Aorta (tissue), 5 donors: ENCODE results near the gene CPVL. TPM values are rescaled to one million over a fixed set of nuclear protein-coding genes. Genes with fewer than 3 reads are reported as not detected.

Source experiments
- ATAC-seq: fragments of 200-7000 bp; cut with Tn5 transposase; one replicate; pipeline ENCODE4 v1.9.1; 2022; ENCODE audit warnings: moderate library complexity; ENCODE audit not compliant: low FRiP score
- DNase-seq, 2 donors: peaks; one replicate each; pipeline ENCODE4 v3.0.0-alpha.2; 2020
- H3K27ac ChIP-seq, 2 donors: one replicate each; pipeline ENCODE4 v1.5.1; 2013; ENCODE audit warnings: low read length in 2 of 2, mild to moderate bottlenecking in 2 of 2, moderate library complexity in 2 of 2, control low read depth in 1 of 2, inconsistent platforms in 1 of 2, low read depth in 1 of 2
- H3K27me3 ChIP-seq, 2 donors: one replicate each; pipeline ENCODE4 v1.6.1; 2013; ENCODE audit warnings: control low read depth in 1 of 2, low read length in 1 of 2, mild to moderate bottlenecking in 1 of 2, moderate library complexity in 1 of 2; ENCODE audit not compliant: insufficient read depth in 2 of 2, control insufficient read depth in 1 of 2
- H3K36me3 ChIP-seq, 2 donors: one replicate each; pipeline ENCODE4 v1.6.1; 2013; ENCODE audit warnings: control low read depth in 1 of 2, low read length in 1 of 2, mild to moderate bottlenecking in 1 of 2; ENCODE audit not compliant: insufficient read depth in 2 of 2, control insufficient read depth in 1 of 2
- H3K4me1 ChIP-seq, 2 donors: one replicate each; pipeline ENCODE4 v1.6.1; 2013; ENCODE audit warnings: low read length in 2 of 2, control low read depth in 1 of 2, mild to moderate bottlenecking in 1 of 2, moderate library complexity in 1 of 2; ENCODE audit not compliant: insufficient read depth in 2 of 2, control insufficient read depth in 1 of 2
- H3K4me3 ChIP-seq, 2 donors: one replicate each; pipeline ENCODE4 v1.5.1; 2013; ENCODE audit warnings: low read length in 2 of 2, control low read depth in 1 of 2, mild to moderate bottlenecking in 1 of 2
- H3K9me3 ChIP-seq: one replicate; pipeline ENCODE4 v1.6.1; 2013; ENCODE audit warnings: mild to moderate bottlenecking, low read length; ENCODE audit not compliant: control insufficient read depth
- WGBS, 2 donors: extraction: QIAGEN DNeasy Blood & Tissue Kit; methylation state at CpG; one replicate each; pipeline ENCODE4 v1.1.7; 2013; 5-methylcytosine and 5-hydroxymethylcytosine counted together
- intact Hi-C, 2 donors: fragments of 100-400 bp; cut with DNase I; formaldehyde crosslinking; loops; one replicate each; pipeline versions ENCODE4 v1.14.2 to v1.15.0; 2022
- polyA plus RNA-seq, 2 donors: library from polyadenylated mRNA; stranded (reverse); fragments of 200-250 nt; gene quantifications; one replicate each; pipeline ENCODE4 v1.2.3, GENCODE V29; 2013
- total RNA-seq, 2 donors: library from RNA; stranded (reverse); fragmentation: NEBNext Ultra II Directional; extraction: Animal tissue kit (Norgen Biotek cat#: 25700); gene quantifications; one replicate each; pipeline ENCODE4 v1.2.1, GENCODE V29; 2021
- donor health status: healthy with polysubstance abuse.
- donor health status: Bipolar disorder and iron deficiency.
- donor health status: DM: no; HTN: no; CAD: no.
- donor health status: DM: no; HTN: no; CAD: no.
- donor health status: DM: yes; HTN: yes; CAD: no.

CPVL gene
- total and polyA plus RNA-seq, 4 donors, result 2.7 to 50.2 (median 24.3) TPM

DNA sequence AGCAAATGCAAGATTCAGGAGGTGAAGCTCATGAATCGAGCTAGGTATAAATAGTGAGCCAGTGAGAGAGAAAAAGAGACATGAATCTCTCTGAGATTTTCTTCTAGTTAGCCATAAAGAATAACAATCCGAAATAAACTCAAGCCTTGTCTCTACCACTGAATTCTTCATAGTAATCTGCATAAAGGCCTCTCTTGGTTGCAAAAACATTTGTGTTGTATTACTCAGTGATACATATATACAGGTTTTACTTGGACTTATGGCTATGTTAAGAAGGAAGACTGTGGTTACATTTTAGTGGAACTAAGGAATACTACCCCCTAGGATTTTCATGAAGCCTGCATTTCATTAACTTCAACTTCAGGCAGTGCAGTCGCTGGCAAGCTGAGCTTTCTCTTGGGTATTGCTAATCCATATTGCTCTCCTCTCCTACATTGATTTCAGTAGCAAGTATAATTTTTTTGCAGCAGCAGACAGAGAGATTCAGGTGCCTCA lies 115.5 kb downstream of the CPVL start:
- Histone ChIP-seq H3K27me3 (no peaks in the 10 kb centered on the region), H3K9me3 (no peaks in the 10 kb centered on the region), H3K4me3 (no peak overlapping the region), H3K27ac (no peak overlapping the region), H3K4me1 (no peaks in the 10 kb centered on the region), H3K36me3 (no peaks in the 10 kb centered on the region)
- DNase-seq, result no peak
- 68 to 80% methylated on average over 3 of the region's 3 CpGs for WGBS, 2 donors
- intact Hi-C loops, result no loop called here
- ATAC-seq, result no peak

DNA sequence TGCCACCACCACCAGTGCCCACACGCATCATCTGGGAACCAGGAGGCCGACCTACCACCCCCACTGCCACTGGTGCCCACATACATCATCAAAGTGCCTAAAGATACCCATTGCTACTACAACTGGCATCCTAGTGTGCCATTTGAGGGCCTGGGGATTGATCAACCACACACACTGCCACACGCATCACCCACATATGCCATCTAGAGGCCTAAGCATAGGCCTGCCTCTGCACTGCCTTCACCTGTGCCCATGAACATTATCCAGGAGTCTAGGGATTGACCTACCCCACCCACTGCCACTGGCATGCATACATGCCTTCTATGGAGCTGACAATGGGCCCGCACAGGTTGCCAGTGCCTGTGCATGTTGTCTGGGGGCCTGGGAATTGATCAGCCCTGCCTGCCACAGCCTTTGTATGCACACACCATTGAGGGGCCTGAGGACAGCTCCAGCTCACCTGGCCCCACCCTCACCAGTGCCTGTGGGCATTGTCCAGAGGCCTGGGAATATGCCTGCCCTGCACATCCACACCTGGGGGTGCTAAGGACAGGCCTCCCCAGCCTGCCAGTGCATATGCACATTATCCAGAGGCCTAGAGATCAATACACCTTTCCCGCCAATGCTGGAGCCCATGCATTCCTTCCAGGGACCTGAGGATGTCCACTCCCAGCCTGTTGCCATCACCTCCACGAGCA lies 123.9 kb downstream of the CPVL start:
- Histone ChIP-seq H3K27me3 (no peaks in the 10 kb centered on the region), H3K4me1 (no peaks in the 10 kb centered on the region), H3K4me3 (no peak overlapping the region), H3K9me3 (peaks cover 9% of the 10 kb centered on the region), H3K27ac (no peak overlapping the region), H3K36me3 (no peaks in the 10 kb centered on the region)
- 91 to 94% methylated on average over 6 of the region's 6 CpGs for WGBS, 2 donors
- no peak for ATAC-seq
- intact Hi-C loops, result no loop called here
- DNase-seq, result no peak

DNA sequence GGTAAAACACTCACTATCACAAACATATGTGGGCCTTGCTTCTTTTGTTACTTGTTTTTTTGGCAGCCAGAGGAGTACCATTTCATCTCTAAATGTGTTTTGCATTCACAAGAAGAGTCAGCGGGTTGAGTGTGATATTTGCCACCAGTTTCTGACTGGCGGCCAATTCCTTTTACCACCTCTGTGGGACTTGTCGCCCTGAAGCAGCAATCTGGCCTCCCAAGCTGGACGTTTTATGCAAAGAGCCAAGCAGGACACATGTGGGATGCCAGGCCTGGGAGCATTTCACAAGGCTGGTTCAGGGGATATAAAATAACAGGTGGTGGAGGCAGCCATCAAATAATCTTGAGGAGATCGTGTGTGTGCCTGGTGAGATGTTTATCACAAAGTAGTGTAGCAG lies 126.4 kb downstream of the CPVL start:
- no peaks in the 10 kb centered on the region for H3K4me1 ChIP-seq
- H3K4me3 ChIP-seq, result no peak overlapping the region
- 54 to 68% methylated on average over 5 of the region's 5 CpGs for WGBS, 2 donors
- intact Hi-C loops, result no loop called here
- H3K27me3 ChIP-seq, result no peaks in the 10 kb centered on the region
- peaks cover 7% of the 10 kb centered on the region for H3K9me3 ChIP-seq
- H3K27ac ChIP-seq, result no peak overlapping the region
- no peaks in the 10 kb centered on the region for H3K36me3 ChIP-seq
- no peak for ATAC-seq
- DNase-seq, result no peak

DNA sequence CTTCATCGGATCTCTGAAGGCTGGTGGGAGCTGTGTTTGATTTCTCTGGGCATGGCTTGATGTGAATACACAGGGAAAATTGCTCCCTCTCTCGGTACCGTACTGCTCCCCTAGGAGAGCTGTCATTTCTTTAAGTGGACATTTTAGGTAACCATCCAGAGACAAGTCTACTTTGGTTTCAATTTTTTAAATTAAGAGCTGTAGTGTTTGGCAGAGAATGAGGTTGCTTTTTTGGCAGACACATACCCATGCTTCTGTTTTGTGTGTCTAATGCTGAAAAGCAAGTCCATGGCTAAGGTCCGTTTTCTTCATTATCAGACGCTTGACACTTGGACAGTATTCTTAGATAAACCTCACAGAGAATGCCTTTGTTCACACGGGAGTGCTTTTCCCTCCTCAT lies 127.0 kb downstream of the CPVL start:
- ATAC-seq (no peak), DNase-seq (no peak)
- H3K27me3 ChIP-seq, result no peaks in the 10 kb centered on the region
- intact Hi-C loops, result no loop called here
- 21 to 27% methylated on average over 6 of the region's 6 CpGs for WGBS, 2 donors
- no peak overlapping the region for H3K4me3 ChIP-seq
- no peak overlapping the region for H3K27ac ChIP-seq
- H3K4me1 ChIP-seq, result no peaks in the 10 kb centered on the region
- H3K36me3 ChIP-seq, result no peaks in the 10 kb centered on the region
- peaks cover 7% of the 10 kb centered on the region for H3K9me3 ChIP-seq

DNA sequence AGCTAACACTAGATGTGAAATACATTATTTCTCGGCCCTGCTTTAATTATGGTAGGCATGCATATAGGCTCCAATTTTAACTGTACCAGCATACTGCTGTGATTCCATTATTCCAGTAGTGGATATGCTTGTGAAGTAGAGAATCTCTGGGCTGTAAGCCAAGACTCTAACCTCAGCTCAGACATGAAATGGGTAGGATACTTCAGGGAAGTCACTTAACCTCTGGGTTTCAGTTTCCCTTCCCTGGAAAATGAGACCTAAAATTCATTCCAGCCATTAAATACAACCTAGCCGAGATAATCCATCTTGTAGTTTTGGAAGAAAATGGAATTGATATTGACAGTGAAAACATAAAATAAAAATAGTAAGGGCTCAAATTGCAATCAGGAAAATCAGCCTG lies 128.6 kb downstream of the CPVL start:
- Histone ChIP-seq H3K27ac (no peak overlapping the region), H3K4me3 (no peak overlapping the region), H3K36me3 (no peaks in the 10 kb centered on the region), H3K27me3 (no peaks in the 10 kb centered on the region), H3K4me1 (no peaks in the 10 kb centered on the region), H3K9me3 (peaks cover 3% of the 10 kb centered on the region)
- WGBS, 2 donors, result 86 to 89% methylated on average over 2 of the region's 2 CpGs
- intact Hi-C loops, result no loop called here
- ATAC-seq (no peak), DNase-seq (no peak)

DNA sequence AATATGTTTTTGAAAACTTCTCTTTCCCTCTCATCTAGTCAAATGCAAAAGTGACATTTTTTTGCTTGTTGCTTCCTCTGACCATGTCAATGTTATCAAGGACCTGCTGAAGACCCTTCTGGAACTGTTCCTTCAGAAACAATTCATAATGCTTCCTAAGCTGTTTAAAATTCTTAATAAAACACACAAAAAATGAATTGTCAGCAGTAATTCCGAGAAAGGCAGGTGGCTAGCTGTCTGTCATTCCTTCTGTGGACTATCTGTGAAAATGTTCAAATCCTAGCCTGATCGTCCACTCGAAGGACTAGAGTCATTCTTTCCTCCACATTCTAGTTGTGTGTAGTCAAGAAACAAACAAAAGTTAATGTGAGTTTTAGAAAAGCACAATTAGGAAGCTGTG lies 131.6 kb downstream of the CPVL start:
- no peak for DNase-seq
- WGBS, 2 donors, result 86 to 88% methylated on average over 3 of the region's 3 CpGs
- intact Hi-C loops, result no loop called here

DNA sequence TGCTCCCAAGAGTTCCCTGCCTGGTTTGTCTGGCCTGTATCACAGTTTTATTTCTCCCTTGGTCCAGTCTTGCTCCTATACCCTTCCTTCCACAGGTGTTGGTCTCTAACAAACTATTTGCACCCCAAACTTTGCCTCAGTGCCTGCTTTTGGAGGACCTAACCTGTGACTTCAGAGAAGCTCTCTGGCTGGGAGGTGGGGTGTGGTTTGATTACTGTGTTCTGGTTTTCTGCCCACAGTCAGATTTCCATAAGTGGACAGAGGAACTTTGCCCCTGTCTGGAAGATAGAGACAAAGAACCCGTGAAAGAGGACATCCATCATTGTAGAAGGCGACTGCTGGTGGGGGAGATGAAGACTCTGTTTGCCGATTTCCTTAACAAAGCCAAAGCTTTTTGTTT lies 132.4 kb downstream of the CPVL start:
- Histone ChIP-seq H3K9me3 (no peaks in the 10 kb centered on the region), H3K36me3 (no peaks in the 10 kb centered on the region), H3K27me3 (no peaks in the 10 kb centered on the region), H3K4me3 (no peak overlapping the region), H3K27ac (no peak overlapping the region), H3K4me1 (no peaks in the 10 kb centered on the region)
- no peak for ATAC-seq
- DNase-seq, result no peak
- intact Hi-C loops, result no loop called here
- WGBS, 2 donors, result 72 to 77% methylated on average over 3 of the region's 3 CpGs

More for the DNA sequence above, 131.6 kb downstream of the CPVL start:
- H3K4me3 ChIP-seq, result no peak overlapping the region
- no peaks in the 10 kb centered on the region for H3K36me3 ChIP-seq
- no peaks in the 10 kb centered on the region for H3K4me1 ChIP-seq
- ATAC-seq, result no peak
- H3K9me3 ChIP-seq, result no peaks in the 10 kb centered on the region
- H3K27me3 ChIP-seq, result no peaks in the 10 kb centered on the region
- no peak overlapping the region for H3K27ac ChIP-seq

DNA sequence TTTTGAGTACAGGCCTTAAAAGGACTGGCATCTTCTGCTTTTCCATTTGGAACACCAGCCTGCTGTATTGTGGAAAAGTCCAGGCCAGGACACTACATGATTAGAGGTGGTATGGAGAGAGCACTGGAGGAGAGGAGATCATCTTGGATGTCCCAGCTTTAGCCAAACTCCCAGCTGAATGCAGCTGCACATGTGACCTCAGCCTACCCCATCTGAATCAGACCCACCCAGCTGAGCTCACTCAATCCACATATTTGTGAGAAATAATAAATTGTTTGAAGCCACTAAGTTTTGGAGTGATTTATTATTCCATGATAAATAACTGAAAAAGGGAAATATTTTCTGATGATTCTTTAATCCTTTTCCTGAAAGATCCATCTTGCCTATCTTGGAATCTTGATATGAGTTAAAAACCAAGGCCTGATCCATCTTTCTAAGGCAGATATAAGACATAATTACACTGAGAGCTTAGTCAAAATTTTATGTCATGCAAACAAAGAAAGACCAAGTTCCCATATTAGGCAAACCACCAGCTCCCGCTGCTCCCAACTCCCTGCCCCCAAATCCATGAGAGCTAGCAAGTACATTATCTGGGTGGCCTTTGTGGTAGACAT lies 133.1 kb downstream of the CPVL start:
- Histone ChIP-seq H3K27ac (no peak overlapping the region), H3K36me3 (no peaks in the 10 kb centered on the region), H3K4me3 (no peak overlapping the region), H3K27me3 (no peaks in the 10 kb centered on the region), H3K4me1 (no peaks in the 10 kb centered on the region), H3K9me3 (no peaks in the 10 kb centered on the region)
- ATAC-seq (no peak), DNase-seq (no peak)
- 89 to 99% methylated on average over 1 of the region's 1 CpG for WGBS, 2 donors
- intact Hi-C loops, result no loop called here

DNA sequence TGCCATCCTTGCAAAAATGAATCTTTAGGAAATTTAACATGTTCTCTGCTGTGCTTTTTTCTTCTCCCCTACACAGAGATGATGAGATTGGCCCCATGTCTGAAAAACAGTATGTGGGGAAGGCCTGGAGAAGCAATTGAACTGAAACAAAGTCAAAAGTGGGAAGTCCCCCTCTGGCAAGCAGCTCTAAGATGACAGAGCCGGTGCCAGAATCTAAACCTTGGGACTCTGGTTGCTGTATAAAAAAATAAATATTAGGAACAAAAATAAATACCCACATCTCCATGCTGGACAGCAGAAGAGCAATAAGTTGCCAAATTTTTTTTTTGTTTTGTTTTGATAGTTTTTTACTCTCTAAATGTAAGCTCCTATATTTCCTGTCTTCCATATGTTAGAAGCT lies 136.4 kb downstream of the CPVL start:
- Histone ChIP-seq H3K9me3 (peaks cover 2% of the 10 kb centered on the region), H3K4me3 (no peak overlapping the region), H3K4me1 (no peaks in the 10 kb centered on the region), H3K27me3 (no peaks in the 10 kb centered on the region), H3K27ac (no peak overlapping the region), H3K36me3 (no peaks in the 10 kb centered on the region)
- intact Hi-C loops, result no loop called here
- DNase-seq (no peak), ATAC-seq (no peak)
- 3 to 12% methylated on average over 1 of the region's 1 CpG for WGBS, 2 donors
